NCI-H1930 (cell line): ENCODE data around the gene MRPL43.
A peak's percentile ranks its signal among the peaks of the same experiment; 100 is the strongest.

Experiments used
- DNase-seq, 2 experiments: peaks; one replicate each; lab custom pipeline; 2025; lab: John Stamatoyannopoulos, UW

The MRPL43 gene

DNA sequence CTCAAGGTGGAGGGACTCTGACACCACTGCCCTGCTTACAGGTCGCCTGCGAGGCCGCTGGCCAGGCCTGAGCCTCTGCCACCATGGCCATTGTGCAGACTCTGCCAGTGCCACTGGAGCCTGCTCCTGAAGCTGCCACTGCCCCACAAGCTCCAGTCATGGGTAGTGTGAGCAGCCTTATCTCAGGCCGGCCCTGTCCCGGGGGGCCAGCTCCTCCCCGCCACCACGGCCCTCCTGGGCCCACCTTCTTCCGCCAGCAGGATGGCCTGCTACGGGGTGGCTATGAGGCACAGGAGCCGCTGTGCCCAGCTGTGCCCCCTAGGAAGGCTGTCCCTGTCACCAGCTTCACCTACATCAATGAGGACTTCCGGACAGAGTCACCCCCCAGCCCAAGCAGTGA is 15.2 kb upstream of the MRPL43 start:
- DNase-seq, result no peak

DNA sequence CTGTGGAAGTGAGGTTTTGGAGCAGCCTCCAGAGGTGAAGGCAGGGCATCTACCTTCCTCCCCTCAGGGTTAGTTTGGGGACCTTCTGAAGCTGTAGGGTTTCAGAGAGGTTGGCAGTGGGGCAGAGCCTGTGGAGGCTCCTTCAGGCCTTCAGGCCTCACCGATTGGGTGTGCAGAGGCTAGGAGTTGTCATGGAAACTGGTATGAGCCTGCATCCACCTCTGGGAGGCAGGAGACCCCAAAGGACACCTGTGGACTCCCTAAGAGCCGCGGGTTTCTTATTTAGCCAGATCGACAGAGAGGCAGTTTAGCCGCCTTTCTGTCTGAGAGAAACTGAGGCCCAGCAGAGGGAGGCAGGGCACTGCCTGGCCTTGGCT is 14.3 kb upstream of the MRPL43 start:
- DNase-seq, result no peak

DNA sequence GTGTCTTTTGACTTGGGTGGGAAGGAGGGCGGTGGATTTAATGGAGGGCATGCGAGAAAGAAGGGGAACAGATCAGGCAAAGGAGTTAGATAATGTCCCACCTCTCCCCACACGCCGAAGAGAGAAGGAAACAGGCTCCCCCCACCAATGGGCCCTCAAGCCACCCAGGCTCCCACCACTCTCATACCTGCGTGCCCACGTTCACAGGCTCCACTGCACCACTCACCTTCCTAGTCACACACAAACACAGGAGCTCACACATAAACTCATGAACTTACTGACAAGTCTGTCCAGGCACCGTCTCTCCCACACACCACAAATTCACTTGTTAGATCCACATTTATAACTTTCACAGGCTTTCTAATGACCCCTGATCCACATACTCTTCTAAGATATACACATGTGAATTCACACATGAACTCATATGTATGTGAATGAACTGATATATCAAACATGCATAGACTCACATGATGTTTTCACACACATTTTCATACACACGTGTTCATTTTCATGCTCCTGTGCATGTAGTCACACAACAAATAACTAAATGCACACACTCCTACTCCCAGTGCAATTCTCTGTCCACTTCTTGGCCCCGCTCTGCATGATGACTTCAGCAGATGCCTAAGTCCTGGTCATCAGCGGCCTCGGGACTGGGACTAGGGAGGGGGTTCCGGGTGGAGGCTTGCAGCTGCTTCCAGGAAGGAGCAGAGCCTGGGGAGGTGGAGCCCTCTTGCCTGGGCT is 13.8 kb upstream of the MRPL43 start:
- no peak for DNase-seq

DNA sequence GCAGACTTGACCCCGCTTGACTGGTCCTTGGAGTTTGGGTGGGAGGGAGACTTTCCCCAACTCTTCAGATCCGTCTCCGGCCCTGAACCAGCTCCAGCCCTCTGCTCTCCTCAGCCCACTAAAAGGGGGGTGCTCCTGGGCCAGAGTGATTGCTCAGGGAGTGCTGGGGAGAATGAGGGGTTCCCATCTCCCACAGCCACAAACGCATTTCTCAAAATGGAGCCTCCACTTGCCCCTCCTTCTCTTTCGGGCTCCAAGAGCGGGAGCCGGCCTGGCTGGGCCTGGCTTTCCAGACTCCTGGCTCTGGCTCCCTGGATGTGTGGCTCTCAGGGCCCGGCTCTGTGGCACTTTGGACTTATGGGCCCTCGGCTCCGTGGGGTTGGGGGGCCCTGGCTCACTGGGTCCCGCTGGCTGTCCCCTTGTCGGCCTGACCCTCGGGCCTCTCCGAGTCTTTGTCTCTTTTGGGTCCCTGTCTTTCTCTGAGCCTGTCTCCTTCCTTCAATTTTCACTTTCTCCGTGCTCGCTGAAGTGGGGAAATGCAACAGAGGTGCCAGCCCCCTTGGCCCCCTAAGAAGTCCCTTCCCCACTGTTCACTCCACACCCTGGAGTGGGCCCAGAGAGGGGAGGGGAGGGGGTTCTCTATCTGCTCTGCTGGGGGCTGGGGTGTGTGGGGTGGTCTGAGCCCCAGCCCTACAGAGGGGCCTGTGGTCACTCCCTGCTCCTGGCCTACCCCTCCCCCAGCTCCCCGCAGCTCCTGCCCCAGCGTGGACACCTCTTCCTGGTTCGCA is 13.0 kb upstream of the MRPL43 start:
- DNase-seq, result no peak

DNA sequence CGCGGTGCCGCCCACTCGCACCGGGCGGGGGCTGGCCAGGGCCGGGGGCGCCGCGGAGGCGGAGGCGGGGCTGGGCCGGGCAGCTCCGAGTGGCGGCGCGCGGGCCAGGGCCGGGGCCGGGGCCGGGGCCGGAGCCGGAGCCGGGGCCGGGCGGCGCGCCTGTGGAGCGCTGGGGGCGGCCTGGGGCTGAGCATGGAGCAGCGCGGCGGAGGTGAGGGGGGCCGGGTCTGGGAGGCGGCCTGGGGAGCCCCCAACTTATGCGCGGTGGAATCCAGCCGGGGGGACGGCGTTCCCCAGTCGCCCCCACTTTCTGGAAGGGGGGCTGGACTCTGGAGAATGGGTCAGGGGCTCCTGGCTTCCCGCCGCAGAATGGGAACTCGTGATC is 12.4 kb upstream of the MRPL43 start, which contains the start of gene LZTS2:
Gene LZTS2, plus strand, starts transcription at position 67 of the 385 bp plus-strand sequence. CDS start 2,731 bp downstream, outside the sequence.
- no peak for DNase-seq

DNA sequence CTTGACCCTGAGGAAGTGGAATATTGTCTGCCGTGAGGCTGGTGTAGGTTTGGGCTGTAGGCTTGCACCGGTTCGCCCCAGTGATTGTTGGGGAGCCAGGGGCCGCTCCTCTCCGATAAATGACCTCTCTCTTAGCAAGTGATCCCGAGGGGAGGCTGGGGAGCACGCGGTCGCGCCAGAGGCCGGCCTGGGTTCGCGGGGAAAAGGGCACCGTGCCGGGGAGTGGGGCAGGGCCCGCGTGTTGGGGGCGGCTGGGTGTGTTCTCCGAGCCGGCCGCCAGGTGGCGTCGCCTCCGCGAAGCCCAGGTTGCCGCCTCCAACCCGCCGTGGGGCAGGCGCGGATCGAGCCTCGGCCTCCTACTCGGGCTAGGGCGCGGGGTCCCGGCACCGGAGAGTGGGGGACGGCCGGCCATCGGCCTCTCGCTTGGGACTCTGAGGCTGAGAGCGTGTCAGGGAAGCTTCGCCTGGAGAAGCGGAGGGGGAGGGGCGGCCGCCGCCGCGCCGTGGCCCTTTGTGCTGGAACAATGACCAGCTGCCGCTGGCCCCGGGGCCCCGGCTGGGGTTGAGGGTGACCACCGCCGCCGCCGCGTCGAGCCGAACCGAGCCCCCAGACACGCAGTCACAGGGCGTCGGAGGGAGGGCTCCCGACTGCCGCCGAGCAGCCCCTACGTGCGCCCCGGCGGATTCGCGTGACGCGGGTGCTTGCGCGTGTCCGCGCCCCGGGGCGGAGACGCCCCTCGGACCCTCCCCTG is 11.9 kb upstream of the MRPL43 start:
- peak; percentile 26 to 70 for DNase-seq

DNA sequence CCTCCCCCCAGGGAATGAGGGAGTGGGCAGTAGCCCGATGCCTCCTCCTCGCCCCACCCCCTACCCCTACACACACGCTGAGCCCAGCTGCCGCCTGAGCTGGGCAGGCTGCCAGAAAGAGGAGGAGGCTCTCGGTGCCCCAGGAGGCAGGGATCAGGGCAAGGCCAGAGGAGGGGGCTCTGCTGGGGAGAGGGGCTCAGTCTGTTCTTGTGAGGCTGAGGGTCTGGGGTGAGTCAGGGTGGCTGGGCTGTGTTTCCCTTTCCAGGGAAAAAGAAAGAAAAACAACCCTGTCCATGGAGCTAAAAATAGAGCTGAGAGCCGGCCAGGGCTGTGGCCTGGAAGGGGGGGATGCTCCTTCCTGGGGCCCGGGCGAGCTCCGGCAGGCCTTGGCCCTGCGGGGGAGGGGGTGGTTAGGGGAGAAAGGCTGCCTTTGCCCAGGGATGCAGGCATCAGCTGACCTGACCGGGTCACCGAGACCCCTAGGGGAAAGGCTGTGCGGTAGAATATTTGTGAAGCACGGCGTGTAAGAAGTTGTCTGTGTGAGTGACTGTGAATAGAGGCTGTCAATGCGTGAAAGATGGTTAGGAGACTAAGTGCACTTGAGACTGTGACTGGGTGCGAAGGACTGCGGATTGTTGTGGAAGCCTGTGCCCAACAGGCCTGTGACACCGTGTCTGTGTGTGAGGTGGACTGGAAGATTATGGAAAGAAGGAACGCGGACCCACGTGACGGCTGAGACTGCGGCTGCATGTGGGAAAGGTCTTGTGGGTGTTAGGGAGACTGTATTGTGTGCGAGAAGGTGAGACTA is 11.1 kb upstream of the MRPL43 start:
- peak; percentile 51 to 69 for DNase-seq

DNA sequence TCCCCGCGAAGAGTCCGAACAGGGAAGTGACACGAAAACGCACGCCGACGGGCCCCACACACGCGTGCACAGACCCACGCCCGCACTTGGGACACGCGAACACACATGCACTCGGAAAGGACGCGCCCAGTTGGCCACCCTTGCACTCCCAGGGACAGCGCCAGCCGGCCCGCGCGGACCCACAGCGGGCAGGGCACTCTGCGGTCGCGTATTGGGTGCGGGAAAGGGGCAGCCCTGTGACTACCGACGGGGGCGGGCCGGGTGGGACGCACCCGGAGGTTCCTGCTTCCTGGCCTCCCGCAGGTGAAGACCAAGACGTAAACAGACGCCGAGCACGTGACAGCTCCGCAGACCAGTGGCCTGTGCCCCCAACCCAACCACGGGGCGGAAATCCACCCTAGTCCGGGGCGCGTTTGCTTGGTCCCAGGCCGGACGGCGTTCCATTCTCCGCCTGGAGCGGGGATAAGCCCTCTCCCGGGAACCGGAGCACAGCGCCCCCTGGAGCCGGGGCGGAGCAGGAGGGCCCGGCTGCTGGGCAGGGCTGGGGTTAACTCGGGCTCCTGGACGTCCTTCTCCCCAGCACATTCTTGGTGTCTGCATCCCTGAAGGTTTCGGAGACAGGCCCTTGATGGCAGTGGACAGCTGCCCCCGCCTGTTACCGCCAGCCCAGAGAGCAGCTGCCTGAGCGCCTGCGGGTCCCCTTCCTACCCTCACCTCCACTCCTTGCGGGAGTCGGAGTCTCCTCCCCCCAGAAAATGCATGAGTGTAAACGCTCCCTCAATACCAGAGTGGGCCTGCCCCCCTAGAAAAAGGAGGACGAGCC is 10.3 kb upstream of the MRPL43 start:
- DNase-seq, result peak; percentile 41 to 75

DNA sequence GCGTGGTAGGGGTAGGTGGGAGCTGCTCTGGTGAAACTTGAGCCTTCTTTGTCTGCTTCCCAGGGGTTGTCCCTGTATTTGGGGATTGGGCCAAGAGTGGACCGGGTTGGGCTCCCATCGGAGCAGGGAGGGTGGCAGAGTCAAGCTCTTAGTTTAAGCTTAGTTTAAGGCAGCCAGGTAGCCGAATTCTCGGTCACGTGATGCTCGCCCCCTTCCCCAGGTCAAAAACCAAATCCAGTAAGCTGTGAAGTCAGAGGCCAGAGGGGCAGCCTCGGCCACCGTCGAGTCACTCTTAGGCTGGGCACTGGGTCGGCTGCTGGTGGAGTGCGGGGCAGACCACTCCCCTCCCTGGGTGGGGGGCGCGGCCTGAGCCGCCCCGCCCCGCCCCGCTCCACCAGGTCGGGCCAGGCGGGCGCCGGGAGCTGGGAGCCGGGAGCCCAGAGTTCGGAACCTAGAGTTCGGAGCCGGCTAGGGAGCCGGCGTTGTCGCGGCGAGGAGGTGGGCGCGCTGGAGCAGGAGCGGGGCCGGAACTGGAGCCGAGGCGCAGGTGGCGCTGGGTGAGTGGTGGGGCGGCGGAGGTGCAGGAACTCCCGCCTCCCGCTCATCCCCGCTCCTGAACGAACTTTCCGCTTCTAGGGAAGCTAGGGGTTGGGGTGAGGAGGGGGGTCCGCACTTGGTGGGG is 9.5 kb upstream of the MRPL43 start:
- peak in 1 of 2 experiments; percentile 5 for DNase-seq

DNA sequence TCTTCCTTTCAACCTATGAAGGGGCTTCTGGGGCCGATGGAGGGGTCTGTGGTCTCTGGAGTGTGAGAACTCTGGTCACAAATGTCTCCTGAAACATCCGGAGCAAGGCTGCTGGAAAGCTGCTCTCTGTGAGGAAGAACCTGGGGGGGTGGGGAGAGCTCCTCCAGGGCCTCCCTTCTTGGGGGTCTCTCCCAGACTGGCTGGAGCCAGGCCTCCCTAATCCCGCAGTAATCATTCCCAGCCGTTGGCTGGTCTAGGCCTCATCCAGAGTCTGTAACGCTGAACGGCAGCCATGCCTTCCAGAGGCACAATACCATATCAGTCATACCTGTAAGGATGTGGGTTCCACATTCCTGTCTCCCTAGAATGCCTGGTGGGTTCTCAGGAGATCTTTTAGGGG is 7.9 kb upstream of the MRPL43 start:
- DNase-seq, result no peak

DNA sequence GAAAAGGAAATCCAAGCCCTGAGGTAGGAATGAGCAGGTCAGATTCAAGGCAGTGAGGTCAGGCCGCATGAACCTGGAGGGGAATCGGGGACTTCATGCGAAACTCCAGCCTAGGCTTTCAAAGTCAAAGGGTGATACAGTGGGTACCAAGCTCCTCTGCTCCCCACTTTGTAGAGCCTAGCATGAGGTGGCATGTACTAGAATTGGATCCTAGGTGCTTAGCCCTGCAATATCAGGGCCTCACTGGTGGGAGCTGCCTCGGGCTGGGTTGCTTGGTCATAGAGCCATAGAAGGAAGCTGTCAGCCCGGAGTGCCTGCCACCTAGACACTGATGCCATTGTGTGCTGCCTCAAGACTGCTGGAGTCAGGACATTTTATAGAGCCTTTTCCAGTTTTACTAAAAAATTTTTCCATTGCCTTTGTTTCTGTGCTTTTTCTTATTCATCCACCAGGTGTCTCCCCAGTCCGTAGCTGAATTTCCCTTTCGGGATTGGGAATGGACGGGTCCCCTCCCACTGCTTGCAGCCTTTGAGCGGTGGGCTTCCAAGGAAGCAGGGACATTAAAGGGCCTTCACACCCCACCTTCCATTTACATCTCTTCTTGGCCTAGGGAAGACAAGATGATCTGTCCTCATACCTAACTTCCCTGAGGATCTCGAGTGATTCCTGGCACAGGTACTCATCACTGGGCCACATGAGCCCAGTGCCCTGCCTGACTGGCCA is 6.8 kb upstream of the MRPL43 start:
- DNase-seq, result no peak

DNA sequence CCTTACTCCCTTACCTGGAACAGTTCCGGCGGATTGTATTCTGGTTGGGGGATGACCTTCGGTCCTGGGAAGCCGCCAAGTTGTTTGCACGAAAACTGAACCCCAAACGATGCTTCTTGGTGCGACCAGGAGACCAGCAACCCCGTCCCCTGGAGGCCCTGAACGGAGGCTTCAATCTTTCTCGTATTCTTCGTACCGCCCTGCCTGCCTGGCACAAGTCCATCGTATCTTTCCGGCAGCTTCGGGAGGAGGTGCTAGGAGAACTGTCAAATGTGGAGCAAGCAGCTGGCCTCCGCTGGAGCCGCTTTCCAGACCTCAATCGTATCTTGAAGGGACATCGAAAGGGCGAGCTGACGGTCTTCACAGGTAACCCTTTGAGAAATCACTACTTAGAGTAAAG is 1.8 kb upstream of the MRPL43 start:
- DNase-seq, result no peak

DNA sequence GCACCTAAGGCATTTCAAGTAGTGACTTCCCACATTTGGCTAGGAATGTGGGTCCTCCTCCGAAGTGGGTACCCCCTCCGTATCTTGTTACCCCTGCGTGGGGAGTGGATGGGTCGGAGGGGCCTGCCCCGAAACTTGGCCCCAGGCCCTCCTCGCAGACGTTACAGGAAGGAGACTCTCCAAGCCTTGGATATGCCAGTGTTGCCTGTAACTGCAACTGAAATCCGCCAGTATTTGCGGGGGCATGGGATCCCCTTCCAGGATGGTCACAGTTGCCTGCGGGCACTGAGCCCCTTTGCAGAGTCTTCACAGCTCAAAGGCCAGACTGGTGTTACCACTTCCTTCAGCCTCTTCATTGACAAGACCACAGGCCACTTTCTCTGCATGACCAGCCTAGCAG is 869 bp upstream of the MRPL43 start:
- no peak for DNase-seq

DNA sequence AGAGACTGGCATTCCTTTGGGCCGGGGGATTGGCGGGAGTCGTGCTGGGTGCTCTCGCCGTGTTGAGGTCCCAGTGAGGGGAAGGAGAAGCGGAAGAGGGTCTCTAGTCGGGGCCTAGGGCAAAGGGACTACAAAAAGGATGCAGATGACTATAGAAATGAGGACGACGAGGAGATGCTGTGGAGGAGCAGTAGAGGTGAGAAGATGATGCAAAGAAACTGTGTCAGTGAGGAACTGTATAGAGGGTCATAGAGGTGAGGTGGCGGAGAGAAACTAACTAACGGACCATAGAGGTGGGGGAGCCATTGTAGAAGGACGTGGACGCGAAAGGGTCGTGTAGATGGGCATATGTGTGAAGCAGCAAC is 370 bp upstream of the MRPL43 start:
- DNase-seq, result no peak

DNA sequence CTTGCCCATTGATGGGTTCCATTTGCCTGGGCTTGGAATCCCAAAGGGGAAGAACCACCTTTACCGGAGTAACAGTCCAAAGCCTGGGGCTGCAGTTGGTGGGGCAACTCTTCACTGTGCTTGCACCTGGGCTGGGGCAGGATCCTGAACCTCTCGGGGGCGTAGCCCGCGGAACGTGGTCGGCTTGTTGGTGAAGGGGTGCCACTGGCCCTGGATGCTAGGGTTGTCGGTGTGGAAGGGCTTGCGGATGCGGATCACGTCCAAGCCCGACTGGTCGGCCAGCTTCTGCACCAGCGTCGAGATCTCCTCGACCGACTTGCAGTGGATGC is 710 bp downstream of the MRPL43 start:
- no peak for DNase-seq

DNA sequence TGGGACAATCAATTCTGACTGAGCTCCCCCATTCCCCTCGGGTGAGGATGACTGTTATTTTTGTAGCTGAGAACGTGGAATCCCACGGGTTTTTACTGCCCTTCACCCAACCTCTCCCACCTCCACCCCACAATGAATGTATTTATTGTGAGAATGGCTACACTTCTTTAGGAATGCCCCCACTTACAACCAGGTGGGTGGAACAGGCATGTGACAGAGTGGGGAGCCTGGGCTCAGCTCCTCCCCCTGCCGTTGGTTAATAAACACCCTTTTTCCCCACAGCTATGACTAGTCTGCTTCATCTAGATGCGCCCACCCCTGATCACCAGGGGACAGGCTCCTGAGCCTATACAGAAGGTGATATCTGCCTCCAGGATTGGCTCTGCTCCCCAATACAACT is 2.0 kb downstream of the MRPL43 start:
- DNase-seq, result no peak

DNA sequence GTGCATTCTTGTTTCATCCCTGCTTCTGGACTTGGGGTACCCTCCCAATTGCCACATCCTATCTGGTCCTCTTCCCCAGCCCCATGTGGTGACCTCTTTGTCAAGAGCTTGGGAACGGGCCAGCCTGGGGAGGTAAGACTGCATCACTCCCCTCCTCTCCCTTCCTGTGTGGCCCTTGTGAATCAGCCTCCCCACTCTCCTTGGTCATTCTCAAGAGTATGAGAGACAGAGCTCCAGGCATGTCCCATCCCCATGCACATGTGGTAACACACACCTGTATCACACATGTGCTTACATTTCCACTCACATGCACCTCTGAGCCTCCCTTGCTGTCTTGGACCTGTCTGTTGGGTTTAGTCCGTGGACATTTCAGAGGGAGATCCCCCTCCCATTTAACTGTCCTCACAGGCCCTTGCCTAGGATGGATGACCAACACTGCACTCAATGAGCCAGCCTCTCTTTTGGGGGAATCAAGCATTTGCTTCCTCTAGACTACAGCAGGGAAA is 2.6 kb downstream of the MRPL43 start:
- DNase-seq, result no peak

DNA sequence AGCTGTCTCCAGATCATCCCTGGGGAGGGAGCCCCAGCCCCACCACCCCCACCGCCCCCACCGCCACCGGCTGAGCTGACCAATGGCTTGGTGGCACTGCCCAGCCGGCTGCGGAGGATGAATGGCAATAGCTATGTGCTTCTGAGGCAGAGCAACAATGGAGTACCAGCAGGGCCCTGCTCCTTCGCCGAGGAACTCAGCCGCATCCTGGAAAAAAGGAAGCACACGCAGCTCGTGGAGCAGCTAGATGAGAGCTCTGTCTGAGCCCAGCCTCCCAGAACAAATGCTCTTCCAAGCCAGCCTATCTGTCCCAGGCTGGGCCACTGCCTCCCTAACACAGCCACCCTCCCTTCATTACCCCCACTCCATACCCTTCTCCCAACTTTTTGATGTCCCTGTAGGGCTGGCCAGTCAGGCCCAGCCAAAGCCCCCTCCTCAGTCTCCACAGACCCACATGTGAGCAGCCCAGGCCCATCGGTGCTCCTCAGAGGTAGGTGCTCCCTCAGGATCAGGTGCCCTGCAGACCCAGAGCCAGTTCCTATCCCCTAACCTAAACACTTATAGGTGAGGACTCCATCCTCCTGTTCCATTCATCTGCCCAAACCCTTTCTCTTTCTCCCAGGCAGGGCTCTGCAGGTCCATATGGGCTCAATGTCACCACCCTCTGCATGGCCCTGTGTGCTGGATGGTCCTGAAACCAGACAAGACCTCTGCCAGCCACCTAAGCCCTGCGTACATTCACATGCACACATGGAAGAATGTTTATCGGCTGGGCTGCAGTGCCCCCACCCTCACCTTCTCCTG is 3.2 kb downstream of the MRPL43 start:
- DNase-seq, result no peak
